Mammary epithelial cell (primary cell): ENCODE measurements around the gene BCL11A.

ENCODE experiments used
- CTCF ChIP-seq, 2 donors: IDR thresholded peaks in 1 of 2; conservative IDR thresholded peaks in 1 of 2; 2 replicates each; pipeline ENCODE4 v1.5.1; 2011 to 2012; ENCODE audit warnings: inconsistent platforms in 2 of 2, low read length in 2 of 2, mild to moderate bottlenecking in 2 of 2, control low read depth in 1 of 2, low read depth in 1 of 2; ENCODE audit not compliant: insufficient read depth in 1 of 2; ENCODE audit errors: extremely low read depth in 1 of 2
- EZH2 ChIP-seq: IDR thresholded peaks from 2 replicates; pipeline ENCODE4 v1.6.1; 2012; ENCODE audit warnings: low read length, inconsistent platforms, borderline replicate concordance

- TF ChIP-seq CTCF (conservative IDR thresholded peaks at IDR 0.05 in 1 of 2, IDR thresholded peaks at IDR 0.05 in 1 of 2; ENCODE audit: extremely low read depth in 1 of 2, insufficient read depth in 1 of 2, low read depth in 1 of 2, low read length in 2 of 2), result no peak
- no peak for TF ChIP-seq EZH2
Measured at GRCh38 chr2:60558536-60558935, 5.1 kb upstream of the BCL11A start.
